HL-60/S4 treated with retinoic acid at 250 ng/mL for 4 days and 3 days (cell line): ENCODE results near the gene RAP1GAP2.

Experiments
- in situ Hi-C: fragments of 300-500 bp; cut with MboI; formaldehyde crosslinking; loops from 2 replicates; pipeline ENCODE4 v1.7.0; 2022; ENCODE audit warnings: low sequenced_read_pairs

RAP1GAP2 gene

DNA sequence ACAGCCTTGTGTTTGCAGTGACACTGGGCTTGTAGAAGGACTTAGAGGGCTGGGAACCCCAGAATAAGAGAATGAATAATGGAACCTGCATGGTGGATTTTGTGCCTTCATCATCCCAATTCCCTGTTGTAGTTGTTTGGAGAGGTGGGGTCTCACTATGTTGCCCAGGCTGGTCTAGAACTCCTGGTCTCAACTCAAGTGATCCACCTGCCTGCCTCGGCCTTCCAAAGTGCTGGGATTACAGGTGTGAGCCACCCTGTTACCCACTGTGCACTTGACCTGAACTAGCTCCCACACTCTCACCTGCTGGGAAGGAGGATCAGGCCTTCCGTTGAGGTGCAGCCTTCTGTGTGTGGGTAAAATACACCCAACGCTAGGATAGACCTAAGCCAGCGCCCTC is 55.4 kb downstream of the RAP1GAP2 start:
- in situ Hi-C loops, result no loop called here

DNA sequence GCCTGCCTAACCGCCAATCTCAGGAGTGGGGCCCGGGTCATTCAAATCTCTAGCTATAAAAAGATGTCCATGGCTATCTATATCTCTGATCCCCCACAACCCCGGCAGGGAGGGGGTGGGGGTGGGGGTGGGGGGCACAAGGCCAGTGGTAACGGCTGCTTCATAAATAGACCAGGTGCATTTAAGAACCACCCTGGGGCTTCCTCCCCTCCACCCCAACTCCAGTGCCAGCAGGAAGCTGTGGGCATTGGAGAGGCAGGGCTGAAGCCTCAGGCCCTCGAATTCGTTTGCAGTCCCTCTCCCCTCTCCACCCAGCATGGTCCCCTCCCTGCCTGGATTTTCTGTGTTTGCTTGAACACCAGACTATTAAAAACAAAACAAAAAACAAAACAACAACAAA is 56.0 kb downstream of the RAP1GAP2 start:
- in situ Hi-C loops, result no loop called here

DNA sequence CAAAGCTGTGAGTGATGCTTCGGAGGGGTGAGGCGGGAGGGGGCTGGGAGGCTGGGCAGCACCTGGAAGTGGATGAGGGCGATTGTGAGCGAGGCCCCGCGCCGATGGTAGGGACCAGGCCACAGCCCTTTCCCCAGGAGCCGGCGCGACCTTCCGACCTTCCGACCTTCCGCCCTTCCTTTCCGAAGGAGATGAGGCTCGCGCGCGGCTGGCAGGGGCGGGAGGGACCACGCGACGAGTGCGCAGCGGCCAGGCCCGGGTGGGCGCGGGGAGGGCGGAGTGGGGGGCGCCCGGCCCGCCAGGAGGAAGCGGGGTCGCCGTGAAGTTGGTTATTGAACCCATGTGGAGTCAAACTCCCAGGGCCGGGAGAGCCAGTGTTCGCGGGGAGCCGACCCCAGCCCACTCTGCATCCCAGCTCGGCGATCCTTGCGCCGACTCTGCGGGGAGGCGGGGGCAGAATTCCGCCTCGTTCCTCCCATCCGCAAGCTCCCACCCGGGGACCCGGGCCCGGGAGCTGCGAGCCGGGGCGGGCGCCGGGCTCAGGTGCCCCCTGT is 56.6 kb downstream of the RAP1GAP2 start:
- in situ Hi-C loops, result no loop called here

DNA sequence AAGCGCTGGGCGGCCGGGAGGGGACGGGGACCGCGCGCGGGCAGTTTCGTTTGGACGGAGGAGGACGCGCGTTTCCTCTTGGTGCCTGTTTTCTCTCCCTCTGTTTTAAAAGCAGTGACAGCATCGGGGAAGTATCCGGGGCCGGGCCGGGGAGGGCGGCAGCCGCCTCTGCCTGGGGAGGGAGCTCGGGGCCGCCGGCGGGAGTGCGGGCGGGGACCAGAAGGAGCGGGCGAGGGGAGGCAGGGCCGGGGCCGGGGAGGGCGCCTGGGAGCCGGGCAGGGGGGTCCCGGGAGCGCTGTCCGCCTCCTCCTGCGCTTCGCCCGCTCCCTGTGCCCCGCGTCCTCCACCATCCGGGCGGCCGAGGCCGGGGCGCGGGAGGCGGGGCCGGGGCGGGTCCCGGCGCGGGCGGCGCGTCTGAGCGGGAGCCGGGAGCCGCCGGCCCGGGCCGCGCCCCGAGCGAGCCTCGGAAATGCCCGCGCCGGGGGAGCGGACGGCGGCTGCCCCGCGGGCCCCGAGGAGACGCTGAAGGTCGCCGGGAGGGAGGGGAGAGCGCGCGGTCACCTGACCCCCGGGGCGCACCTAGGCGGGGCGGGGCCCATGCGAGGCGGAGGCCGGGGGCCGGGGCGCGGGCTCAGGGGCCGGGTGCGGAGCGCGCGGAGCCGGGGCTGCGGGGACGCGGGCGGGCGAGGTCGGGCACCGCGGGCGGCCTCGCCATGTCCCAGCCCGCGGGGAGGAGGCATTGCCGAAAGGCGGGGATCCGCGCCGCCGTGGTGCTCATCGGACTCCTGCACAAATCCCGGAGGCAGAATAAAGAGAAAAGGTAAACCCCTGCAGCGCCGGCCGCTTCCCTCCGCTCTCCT is 57.3 kb downstream of the RAP1GAP2 start:
- in situ Hi-C loops, result no loop called here

DNA sequence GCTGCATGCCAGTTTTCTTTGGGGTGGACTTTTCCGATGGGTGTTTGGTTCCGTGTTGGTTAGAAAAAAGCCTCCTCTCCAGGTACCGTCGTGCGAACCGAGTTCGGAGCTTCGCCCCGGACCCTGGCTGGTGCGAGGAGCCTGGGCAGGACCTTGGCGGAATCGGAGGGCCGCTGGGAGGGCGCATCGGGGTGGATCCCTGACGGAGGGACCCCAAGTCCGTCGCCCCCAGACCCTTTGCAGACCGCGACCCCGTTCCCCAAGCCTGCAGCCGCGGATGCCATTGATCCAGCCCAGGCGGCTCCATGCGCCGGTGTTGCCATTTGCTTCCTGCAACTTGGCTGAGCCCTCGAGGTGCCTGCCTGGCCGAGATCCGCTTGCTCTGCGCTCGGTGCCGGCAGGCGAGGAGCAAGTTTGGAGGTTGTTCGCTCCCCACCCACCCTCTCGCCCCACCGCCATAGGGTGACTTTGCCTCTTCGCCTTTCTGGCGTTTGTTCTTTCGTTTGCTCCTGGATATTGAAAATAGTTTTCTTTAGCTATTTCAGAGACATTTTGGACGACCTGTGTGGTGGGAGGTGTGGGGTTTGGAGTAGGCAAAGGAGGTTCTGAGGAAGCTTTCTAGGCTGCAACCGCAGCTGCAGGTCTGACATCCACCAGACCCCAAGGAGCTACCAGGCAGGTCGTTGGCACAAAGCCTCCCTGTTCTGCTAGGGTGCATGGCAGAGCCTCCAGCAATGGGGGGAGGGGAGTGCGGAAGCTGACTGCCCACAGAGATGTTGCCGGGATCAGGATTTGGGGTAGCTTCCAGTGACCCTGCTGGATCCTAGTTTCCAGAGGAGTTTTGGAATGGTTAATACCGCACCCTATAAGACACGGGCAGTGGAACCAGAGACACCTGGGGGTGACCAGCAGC is 58.2 kb downstream of the RAP1GAP2 start:
- in situ Hi-C loops, result no loop called here

DNA sequence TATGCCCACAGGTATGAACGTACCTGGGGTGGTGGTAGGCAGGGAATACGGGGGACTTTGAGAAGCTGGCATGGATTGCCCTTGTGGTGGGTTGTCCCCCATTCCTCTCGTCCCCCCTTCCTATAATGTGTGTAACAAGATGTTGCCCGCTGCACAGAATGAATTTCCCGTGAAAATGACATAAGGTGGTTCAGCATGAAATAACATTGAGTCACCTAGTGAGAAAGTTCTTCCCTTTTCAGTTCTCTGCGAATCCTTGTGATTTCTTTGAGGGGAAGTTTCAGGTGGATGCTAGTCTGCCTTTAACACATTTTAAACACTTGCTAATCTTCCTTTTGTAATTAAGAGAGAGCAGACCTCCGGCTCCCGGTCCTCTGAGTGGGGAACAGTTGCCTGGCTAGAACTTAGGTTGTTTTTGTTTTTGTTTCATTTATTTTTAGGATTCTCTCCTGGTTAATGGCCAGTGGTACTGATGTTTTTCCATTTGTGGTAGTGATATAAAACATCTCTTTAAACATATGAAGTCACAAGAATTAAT is 58.9 kb downstream of the RAP1GAP2 start:
- in situ Hi-C loops, result no loop called here

DNA sequence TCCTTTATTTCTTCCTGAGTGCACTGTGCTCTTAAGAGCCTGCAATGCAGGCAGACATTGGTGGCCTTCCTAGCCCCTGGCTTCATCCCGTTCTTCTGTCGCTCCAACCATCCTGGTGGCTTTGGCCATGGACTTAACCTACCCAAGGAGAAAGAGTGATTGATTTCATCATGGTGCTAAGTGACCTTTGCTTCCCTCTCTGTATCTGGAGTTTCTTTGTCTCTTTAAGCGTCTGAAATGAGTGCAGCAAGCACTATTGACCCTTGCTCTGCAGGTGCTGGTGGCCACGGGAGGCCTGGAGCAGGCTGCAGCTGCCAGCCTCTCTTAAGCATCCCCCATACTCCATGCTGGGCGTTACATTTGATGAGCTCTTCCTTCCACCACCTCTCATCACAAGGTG is 60.5 kb downstream of the RAP1GAP2 start:
- in situ Hi-C loops, result no loop called here

DNA sequence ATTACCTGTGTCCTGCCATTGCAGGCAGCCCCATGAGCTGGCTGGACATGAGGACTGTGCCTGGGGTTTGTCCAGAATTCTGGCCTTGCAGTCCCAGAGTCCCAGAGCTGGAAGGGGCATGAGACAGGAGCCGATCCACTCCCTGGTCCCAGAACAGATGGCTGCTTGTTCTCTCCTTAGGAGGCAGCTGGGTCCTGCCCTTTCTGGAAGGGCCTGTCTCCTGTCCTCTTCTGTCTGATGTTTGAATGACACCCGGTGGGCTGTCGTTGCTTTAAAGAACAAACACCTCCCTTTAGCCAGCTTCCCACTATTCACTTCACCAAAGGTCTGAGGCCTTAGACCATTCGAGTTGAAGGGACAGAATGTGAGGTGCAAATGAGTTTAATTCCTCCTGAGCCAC is 63.8 kb downstream of the RAP1GAP2 start:
- in situ Hi-C loops, result no loop called here

DNA sequence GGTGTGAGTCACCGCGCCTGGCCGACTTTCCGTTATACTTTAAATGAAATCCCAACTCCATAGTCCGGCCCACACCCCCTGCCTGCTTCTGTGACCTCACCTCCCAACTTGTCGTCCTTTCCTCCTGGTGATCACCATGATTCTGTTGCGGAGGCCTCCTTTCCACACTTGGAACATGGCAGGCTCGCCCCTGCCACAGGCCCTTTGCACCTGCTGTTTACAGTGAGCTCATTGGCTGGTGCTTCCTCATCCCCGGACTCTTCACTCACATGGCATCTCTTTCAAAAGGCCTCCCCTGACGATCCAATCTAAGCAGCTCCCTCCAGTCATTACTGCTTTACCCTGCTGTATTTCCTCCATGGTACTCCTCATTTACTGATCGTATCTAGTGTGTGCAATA is 64.6 kb downstream of the RAP1GAP2 start:
- in situ Hi-C loops, result no loop called here

DNA sequence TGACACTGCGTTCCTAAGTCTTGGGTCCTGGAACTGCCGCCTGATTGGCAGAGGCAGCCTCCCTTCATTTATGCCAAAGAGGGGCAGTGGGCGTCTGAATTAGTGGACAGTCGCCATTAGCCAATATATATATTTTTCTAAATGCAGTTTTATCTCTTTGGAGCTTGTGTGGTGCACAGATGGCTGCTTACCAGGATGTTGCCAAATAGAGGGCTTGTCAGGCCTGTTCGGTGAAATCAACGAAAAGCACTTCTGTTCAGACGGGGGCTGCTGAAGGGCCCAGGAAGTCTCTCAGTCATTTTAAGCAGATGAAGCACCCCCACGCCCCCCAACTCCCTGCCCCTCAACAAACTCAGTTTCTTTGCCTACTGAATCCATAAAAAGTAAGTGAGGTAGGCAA is 66.0 kb downstream of the RAP1GAP2 start:
- in situ Hi-C loops, result no loop called here

DNA sequence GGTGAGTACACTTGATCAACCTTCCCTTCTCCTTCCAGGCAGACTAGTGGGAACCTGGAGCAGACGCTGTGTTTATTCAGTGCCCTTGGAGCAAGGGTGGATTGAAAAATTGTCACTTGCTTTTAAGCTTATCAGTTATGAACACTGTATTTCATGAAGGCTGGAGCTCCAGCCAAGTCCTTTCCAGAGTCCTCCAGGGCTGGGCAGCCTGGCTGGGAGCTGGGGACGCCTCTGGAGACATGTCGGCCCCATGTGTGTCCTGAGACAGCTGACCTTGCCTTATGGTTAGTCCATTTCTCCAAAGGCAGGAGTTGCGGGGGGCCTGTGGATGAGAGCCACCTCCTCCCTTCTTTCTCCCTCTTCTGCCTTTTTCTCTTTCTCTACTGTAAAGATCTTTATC is 67.0 kb downstream of the RAP1GAP2 start:
- in situ Hi-C loops, result no loop called here

DNA sequence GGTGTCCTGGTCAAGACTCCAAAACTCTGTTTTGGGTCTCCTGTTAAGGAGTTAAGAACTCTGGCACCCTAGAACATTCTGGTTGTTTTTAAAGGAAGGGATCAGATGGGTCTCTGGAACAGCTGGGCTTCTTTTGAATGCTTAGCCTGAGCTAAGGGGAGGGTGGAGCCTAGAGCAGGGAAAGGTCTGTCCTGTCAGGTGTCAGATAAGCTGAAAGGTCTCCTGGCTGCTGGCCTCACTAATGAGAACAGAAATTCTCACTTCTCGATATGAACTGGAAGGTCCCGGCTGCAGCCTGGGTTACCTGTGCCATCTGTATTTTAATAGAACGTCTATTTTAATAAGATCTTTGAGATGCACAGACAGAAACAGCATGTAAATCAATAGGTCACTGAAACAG is 69.0 kb downstream of the RAP1GAP2 start:
- in situ Hi-C loops, result no loop called here

DNA sequence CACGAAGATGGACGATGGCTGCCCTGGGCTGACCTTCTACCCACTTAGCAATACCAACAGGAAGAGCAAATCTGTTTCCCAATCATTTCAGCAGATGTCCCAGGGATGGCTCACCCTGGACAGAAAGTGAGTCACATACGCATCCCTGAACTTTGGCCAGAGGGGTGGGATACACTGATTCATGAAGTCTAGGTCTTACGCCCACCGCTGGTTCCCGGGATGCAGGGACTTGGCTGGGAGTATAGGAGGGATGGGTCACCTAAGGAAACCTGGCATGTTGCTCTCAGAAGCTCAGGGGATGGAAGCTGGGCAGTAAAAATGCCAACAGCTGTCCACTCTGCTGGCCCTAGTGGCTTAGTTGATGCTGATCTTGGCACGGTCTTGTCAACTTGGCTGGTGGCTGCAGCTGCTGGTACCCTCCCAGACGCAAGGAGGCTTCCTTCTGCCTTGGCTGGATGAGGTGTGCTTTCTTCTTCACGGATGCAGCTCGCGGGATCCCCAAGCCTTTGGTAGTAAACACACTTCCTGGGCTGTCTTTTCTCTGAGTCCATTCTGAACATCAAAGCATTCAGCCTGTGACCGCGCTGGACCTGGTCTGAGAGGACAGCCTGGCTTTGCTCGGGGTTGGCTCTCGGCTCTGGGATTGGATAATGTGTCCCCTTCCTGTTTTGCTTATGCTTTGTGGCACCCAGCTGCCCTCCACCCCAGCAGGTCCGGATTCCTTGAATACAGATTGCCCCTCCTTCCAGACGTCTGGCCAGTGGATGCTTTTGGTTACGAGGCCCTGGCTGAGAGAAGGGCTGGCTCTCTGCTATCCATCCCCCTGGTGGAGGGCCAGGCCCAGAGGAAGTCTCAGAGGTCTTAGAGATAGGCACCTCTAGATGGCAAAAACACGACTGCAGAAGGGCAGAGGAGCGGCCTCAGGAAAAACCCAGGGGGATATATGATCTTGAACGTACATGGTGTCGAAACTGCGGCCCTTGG is 71.5 kb downstream of the RAP1GAP2 start:
- in situ Hi-C loops, result no loop called here

DNA sequence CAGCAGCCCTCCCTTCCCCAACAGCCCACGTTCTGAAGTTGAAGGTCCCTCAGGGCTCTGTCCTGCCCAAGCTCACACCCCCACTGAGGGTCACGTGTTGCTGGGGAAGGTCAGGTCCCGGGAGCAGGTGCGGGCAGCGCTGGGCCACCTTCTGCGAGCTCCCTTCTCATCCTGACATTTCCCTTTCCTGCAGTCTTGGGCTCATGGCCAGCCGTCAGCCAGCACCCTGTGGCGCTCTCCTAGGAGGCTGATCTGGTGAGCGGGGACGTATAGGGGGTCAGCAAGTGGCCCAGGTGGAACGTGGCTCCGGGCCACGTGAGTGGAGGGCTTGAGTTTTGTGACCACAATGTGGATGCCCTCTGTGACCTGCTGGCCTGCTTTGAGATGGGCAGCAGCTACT is 73.4 kb downstream of the RAP1GAP2 start:
- in situ Hi-C loops, result no loop called here

DNA sequence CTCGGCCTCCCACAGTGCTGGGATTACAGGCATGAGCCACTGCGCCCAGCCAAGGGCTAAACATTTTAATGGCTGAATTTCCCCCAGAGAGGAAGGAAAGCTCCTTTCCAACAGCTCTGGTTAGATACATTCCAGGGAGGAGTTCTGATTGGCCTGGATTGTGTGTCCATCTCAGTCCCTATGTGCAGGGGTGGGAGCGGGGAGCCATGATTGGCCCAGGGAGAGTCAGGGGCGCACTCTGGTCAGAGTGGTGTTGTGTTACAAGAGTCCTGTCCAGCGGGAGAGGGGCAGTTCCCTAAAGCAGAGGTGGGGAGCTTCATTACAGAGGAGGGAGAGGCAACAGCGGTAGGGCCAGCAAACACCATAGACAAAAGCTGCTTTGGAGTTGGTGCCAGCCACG is 75.0 kb downstream of the RAP1GAP2 start:
- in situ Hi-C loops, result no loop called here

DNA sequence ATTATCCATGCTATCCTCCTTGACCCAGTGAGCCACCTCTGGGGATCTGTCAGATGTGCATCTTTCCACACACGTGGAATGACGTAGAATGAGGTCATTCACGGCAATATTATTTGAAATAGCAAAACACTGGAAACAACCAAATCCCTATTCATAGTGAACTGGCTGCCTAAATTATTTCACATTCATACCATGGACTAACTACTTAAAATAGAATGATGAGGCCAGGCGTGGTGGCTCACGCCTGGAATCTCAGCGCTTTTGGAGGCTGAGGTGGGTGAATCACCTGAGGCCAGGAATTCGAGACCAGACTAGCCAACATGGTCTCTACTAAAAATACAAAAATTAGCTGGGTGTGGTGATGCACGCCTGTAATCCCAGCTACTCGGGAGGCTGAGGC is 75.5 kb downstream of the RAP1GAP2 start:
- in situ Hi-C loops, result no loop called here

DNA sequence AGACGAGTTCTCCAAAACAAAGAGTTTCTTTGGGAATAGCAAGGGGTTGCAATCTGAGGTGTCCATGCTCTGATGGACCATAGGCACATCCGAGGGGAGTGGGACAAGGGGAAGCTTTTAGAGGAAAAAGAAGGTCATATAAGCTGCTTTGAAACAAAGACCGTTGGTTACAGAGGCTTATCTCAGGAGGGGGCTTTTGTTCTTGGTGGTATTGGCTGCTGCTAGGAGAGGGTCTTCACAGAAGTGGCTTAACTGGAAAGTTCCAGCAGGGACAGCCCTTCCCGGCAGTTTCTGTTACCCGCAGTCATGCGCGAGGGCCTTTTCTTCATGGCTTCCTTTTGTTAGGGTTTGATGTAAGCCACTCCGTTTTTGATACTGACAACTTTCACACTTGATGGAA is 76.0 kb downstream of the RAP1GAP2 start:
- in situ Hi-C loops, result no loop called here

DNA sequence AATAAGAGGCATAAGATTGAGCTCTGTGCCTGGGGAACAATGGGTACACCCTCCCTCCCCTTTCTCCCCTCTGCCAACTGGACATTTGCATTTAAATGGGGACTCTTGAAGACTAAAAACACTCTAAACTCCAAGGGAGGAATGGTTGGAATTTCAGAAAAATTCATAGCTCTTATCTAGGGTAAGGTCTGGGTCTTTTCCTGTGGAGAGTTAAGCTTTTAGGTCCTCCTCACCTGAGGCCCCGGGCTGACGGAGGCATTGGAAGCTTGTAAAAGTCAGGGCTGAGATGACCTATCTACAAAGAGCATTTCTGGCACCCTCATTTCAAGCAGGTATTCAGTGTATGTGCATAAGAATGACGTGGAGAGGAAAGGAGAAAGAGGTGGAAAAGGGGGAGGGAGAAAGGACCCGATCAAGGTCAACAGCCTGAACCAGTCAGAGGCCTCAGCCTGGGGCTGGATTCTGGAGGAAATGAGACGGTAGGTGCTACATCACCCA is 78.0 kb downstream of the RAP1GAP2 start:
- in situ Hi-C loops, result no loop called here

DNA sequence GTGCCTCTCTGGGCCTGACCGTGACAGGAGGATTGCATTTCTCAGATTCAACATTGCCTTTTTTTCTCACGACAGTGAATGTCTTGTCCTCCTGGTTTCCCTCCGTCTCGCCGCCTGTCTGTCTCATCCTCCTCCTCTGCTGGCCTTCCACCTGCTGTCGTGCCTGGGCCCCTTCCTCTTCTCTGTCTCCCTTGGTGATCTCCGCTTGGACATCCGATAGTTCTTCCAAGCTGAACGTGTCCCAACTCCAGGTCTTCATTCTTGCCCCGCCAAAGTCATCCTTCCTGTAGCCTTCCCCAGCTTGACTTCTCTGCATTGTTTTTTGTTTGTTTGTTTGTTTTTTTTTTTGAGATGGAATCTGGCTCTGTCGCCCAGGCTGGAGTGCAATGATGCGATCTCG is 79.4 kb downstream of the RAP1GAP2 start:
- in situ Hi-C loops, result no loop called here

DNA sequence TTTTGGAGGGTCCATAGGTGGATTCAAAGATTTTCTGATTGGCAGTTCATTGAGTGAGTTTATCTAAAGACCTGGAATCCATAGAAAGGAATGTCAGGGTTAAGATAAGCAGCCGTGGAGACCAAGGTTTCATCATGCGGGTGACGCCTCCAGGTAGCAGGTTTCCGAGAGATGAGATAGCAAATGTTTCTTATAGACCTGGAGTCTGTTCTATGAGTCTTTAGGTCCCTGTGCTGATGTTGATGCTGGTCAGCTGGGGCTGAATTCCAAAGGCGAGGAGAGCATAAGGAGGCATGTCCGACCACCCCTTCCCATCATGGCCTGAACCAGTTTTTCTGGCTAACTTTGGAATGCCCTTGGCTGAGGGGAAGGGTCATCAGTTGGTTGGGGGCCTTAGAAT is 80.2 kb downstream of the RAP1GAP2 start:
- in situ Hi-C loops, result no loop called here
